HepG2 (cell line): ENCODE measurements around the gene EYA3. TPM values are rescaled to one million over a fixed set of nuclear protein-coding genes. Genes with fewer than 3 reads are reported as not detected.

ENCODE experiments used
- ATAC-seq: fragments of 200-7000 bp; cut with Tn5 transposase; 3 replicates; pipeline ENCODE4 v1.9.1; 2020; ENCODE audit warnings: mild to moderate bottlenecking, moderate library complexity
- BruUV-seq: library from RNA; stranded (reverse); fragments of 400-500 nt; replicated peaks from 2 replicates; lab custom pipeline; 2021; lab: Mats Ljungman, UMichigan
- CTCF ChIA-PET: fragments of 300-600 bp; formaldehyde crosslinking; extraction: SDS; loops from one replicate; lab custom pipeline; 2021; ENCODE audit warnings: low total read pairs, inconsistent platforms, low intra/inter-chr PET ratio; lab: Yijun Ruan, JAX
- POLR2A ChIA-PET: fragments of 350-600 bp; sonication (Branson Sonifier 250); formaldehyde crosslinking; loops from one replicate; lab custom pipeline; 2020; ENCODE audit warnings: antibody characterized with exemption, inconsistent platforms; lab: Yijun Ruan, JAX
- DNase-seq: peaks from one replicate; pipeline ENCODE4 v3.0.0-alpha.2; 2015; ENCODE audit warnings: low spot score
- FAIRE-seq: peaks from 3 replicates; lab custom pipeline; 2011; peaks lifted over from hg19 to GRCh38; lab: Jason Lieb, UNC
- H2AFZ ChIP-seq: one replicate; pipeline ENCODE4 v1.6.1; 2011; ENCODE audit warnings: low read length, inconsistent platforms
- H3K27ac ChIP-seq: fragments of 300-600 bp; 3 replicates; pipeline ENCODE4 v1.8.0; 2011; ENCODE audit warnings: mixed run types, mild to moderate bottlenecking, mixed read lengths, low read length, inconsistent platforms; ENCODE audit not compliant: insufficient read depth; ENCODE audit errors: extremely low read length
- H3K27me3 ChIP-seq, 2 experiments: fragments of 200-600 bp in 1 of 2; 2 replicates in 1 of 2; 3 replicates in 1 of 2; pipeline versions ENCODE4 v1.6.0 to v1.8.0; 2011; ENCODE audit warnings: low read length in 2 of 2, mild to moderate bottlenecking in 2 of 2, moderate library complexity in 2 of 2, inconsistent platforms in 1 of 2; ENCODE audit not compliant: insufficient read depth in 2 of 2, control insufficient read depth in 1 of 2
- H3K36me3 ChIP-seq, 2 experiments: fragments of 200-600 bp in 1 of 2; replicated peaks in 1 of 2; 2 replicates in 1 of 2; 3 replicates in 1 of 2; pipeline versions ENCODE4 v1.5.1 to v1.8.0; 2011; ENCODE audit warnings: low read length in 2 of 2, inconsistent platforms in 1 of 2; ENCODE audit not compliant: insufficient read depth in 2 of 2, control insufficient read depth in 1 of 2
- H3K4me1 ChIP-seq: 2 replicates; pipeline ENCODE4 v1.5.1; 2012; ENCODE audit warnings: low read length, inconsistent platforms; ENCODE audit not compliant: insufficient read depth
- H3K4me2 ChIP-seq: 2 replicates; pipeline ENCODE4 v1.6.0; 2011; ENCODE audit warnings: low read depth, low read length, inconsistent platforms
- H3K4me3 ChIP-seq, 3 experiments: fragments of 200-600 bp in 1 of 3; sonication (generic), shearing (Covaris generic) in 1 of 3; replicated peaks in 1 of 3; 2 replicates each; pipeline ENCODE4 v1.5.1; 2011 to 2016; ENCODE audit warnings: low read length in 3 of 3, inconsistent platforms in 2 of 3, low read depth in 2 of 3, mild to moderate bottlenecking in 2 of 3, control low read depth in 1 of 3, mixed read lengths in 1 of 3; ENCODE audit not compliant: insufficient read depth in 1 of 3
- H3K79me2 ChIP-seq: one replicate; pipeline ENCODE4 v1.6.1; 2011; ENCODE audit warnings: low read length, inconsistent platforms; ENCODE audit not compliant: insufficient read depth
- H3K9ac ChIP-seq: 2 replicates; pipeline ENCODE4 v1.6.0; 2011; ENCODE audit warnings: mild to moderate bottlenecking, low read depth, low read length, inconsistent platforms; ENCODE audit not compliant: insufficient read depth
- H3K9me3 ChIP-seq: 2 replicates; pipeline ENCODE4 v1.5.1; 2012; ENCODE audit warnings: mild to moderate bottlenecking, low read length
- H4K20me1 ChIP-seq: 2 replicates; pipeline ENCODE4 v1.6.0; 2011; ENCODE audit warnings: inconsistent platforms, mild to moderate bottlenecking, low read length, moderate library complexity; ENCODE audit not compliant: insufficient read depth
- AGO1 ChIP-seq: fragments of 200-400 bp; formaldehyde crosslinking; IDR thresholded peaks from 2 replicates; pipeline ENCODE4 v1.6.1; 2017; ENCODE audit warnings: mild to moderate bottlenecking, low read depth, low read length, moderate library complexity; ENCODE audit not compliant: poor library complexity, severe bottlenecking
- ETV6 ChIP-seq: sonication (generic); formaldehyde crosslinking; conservative IDR thresholded peaks from 2 replicates; pipeline ENCODE4 v1.4.0; 2020; ENCODE audit warnings: missing genetic modification reagents
- TARDBP ChIP-seq: sonication (generic); formaldehyde crosslinking; IDR thresholded peaks from 2 replicates; pipeline ENCODE4 v1.8.0; 2022; ENCODE audit warnings: mild to moderate bottlenecking, missing genetic modification reagents
- XRCC5 ChIP-seq: fragments of 200-400 bp; formaldehyde crosslinking; optimal IDR thresholded peaks from 2 replicates; pipeline ENCODE3; 2017; ENCODE audit warnings: mild to moderate bottlenecking, low read length
- ZBTB21 ChIP-seq: sonication (generic); formaldehyde crosslinking; IDR thresholded peaks from 2 replicates; pipeline ENCODE4 v1.4.0; 2020; ENCODE audit warnings: missing genetic modification reagents
- ZBTB46 ChIP-seq: sonication (generic); formaldehyde crosslinking; IDR thresholded peaks from 2 replicates; pipeline ENCODE4 v1.4.0; 2020; ENCODE audit warnings: mild to moderate bottlenecking, missing genetic modification reagents, borderline replicate concordance
- ZNF629 ChIP-seq: sonication (generic); formaldehyde crosslinking; conservative IDR thresholded peaks from 2 replicates; pipeline ENCODE4 v1.5.0; 2020; ENCODE audit warnings: missing genetic modification reagents
- ZSCAN31 ChIP-seq: sonication (generic); formaldehyde crosslinking; IDR thresholded peaks from 2 replicates; pipeline ENCODE4 v1.5.0; 2020; ENCODE audit warnings: low read depth, mild to moderate bottlenecking, missing genetic modification reagents
- WGBS: methylation state at CpG from one replicate; pipeline ENCODE4 v1.1.6; 2017; ENCODE audit warnings: low lambda C conversion rate; 5-methylcytosine and 5-hydroxymethylcytosine counted together
- in situ Hi-C: cut with HindIII; loops from 2 replicates; pipeline ENCODE4 v1.10.0; 2017; ENCODE audit warnings: low pct_unique_long_range_greater_than_20kb; ENCODE audit not compliant: extremely low pct_ligation_motif_present
- intact Hi-C: fragments of 100-400 bp; cut with micrococcal nuclease; formaldehyde crosslinking; loops from one replicate; pipeline ENCODE4 v1.10.0; 2022; ENCODE audit not compliant: unreplicated experiment
- polyA plus RNA-seq, 8 experiments: library from polyadenylated mRNA; depleted of rRNA in 3 of 8; stranded (reverse) in 7 of 8; unstranded in 1 of 8; fragments of >200 nt; fragmentation: Illumina TruSeq in 4 of 8; extraction: Trizol in 4 of 8; gene quantifications; 2 replicates each; pipeline versions ENCODE4 v1.2.1 to v1.2.3, GENCODE V29; 2011 to 2016; ENCODE audit warnings: low read depth in 4 of 8, missing spikeins in 1 of 8, mixed read lengths in 1 of 8; ENCODE audit not compliant: insufficient read depth in 1 of 8
- total RNA-seq, 5 experiments: library from RNA; depleted of rRNA; stranded (reverse); fragments of >200 nt; fragmentation: Illumina TruSeq; extraction: Trizol; gene quantifications; 2 replicates each; pipeline ENCODE4 v1.2.3, GENCODE V29; 2016; ENCODE audit warnings: low read depth in 1 of 5

The EYA3 gene
- total and polyA plus RNA-seq, 2 of the 13 experiments (the other 11 are each of a cell fraction or from before 2014, with no cell fraction given), result 13.9 to 19.7 TPM

DNA sequence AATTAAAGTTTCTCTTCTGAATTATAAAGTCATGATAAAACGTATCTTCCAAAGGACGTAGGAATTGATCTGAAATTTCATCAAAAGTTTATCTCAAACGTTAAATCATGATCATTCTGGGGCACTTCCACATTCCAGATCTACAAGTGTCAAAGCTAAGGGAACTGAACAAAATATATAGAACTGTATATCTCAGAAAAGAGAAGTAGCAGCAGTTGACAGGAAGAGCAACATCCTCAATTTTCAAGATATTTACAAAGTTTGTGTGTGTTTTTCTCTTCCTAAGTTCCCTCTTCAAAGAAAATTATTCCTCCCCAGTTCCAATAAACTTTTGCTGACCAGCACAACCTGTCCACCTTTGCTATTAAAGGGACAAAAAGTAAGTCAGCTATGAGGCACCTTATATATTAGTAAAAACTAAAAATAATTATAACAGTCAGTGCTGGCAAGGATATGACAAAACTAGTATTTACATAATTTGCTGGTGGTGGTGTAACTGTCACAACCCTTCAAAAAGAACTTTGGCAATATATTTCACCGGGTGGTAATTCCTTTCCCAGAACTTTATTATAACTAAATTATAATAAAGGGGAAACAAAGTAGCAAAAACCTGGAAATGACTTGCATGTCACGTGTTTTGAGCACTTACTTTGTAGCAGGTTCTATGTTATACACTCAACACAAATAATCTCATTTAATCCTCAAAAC is 38.5 kb upstream of the EYA3 start (continued):
- TF ChIP-seq ZBTB46 (CRISPR knock-in tag) (no peak), AGO1 (no peak), ETV6 (CRISPR knock-in tag) (no peak), XRCC5 (no peak), ZSCAN31 (no peak)
- TF ChIP-seq, all 625 proteins: peak for 0

DNA sequence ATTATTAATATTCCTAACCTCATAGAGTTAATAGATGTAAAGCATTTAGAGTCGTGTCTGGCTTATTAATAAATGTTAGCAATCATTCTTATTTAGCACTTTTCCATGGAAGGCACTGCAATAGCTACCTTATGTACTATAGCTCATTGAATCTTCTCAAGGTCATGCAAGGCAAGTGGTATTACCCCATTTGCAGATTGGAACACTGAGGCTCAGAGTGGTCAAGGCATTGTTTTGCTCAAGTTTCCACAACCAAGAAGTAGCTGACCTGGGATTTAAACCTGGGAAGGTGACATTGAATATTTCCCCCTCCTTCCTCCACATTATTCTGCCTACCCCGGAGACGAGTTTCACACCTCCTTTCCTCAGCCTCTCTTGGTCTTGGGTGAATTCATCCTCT is 37.8 kb upstream of the EYA3 start:
- H2AFZ ChIP-seq, result no peak overlapping the region
- WGBS, result 29% methylated on average over 3 of the region's 3 CpGs

More for the DNA sequence above, 37.8 kb upstream of the EYA3 start:
- no peaks in the 10 kb centered on the region for H3K36me3 ChIP-seq
- TF ChIP-seq ZBTB21 (CRISPR knock-in tag) (no peak), ZNF629 (CRISPR knock-in tag) (peak; percentile 42; the same call in 1 of the 2 replicates), TARDBP (CRISPR knock-in tag) (no peak)
- peaks cover 0 to 17% of the 10 kb centered on the region in 2 experiments; a peak in 4 of 5 replicates for H3K27me3 ChIP-seq
- ChIA-PET CTCF (no interaction called here), POLR2A (no interaction called here)
- peaks cover 12% of the 10 kb centered on the region for H3K4me1 ChIP-seq
- H3K9me3 ChIP-seq, result no peaks in the 10 kb centered on the region
- no peaks in the 10 kb centered on the region for H4K20me1 ChIP-seq
- BruUV-seq, result no TSS peak
- no peak overlapping the region for H3K27ac ChIP-seq
- FAIRE-seq (no peak), ATAC-seq (no peak), DNase-seq (no peak)
- H3K9ac ChIP-seq, result no peak overlapping the region
- no peak overlapping the region for H3K4me2 ChIP-seq
- no peak overlapping the region for H3K4me3 ChIP-seq
- in situ Hi-C loops, result no loop called here
- no peaks in the 10 kb centered on the region for H3K79me2 ChIP-seq
- intact Hi-C loops, result no loop called here
